GM19240 (cell line): Measurements from ENCODE around the gene NKX1-1.

Source experiments
- DNase-seq: peaks from one replicate; pipeline ENCODE4 v3.0.0; 2011; ENCODE audit warnings: low spot score; ENCODE audit not compliant: insufficient read length

Gene NKX1-1

GRCh38 chr4:1417522-1418390, 11.5 kb upstream of the NKX1-1 start:
- DNase-seq: peak; percentile 0

- DNase-seq: no peak
Measured at GRCh38 chr4:1416948-1417260, 10.7 kb upstream of the NKX1-1 start.

GRCh38 chr4:1416051-1416947, 10.1 kb upstream of the NKX1-1 start:
- no peak for DNase-seq

- no peak for DNase-seq
Measured at GRCh38 chr4:1415681-1415981, 9.4 kb upstream of the NKX1-1 start.

- no peak for DNase-seq
Measured at GRCh38 chr4:1414831-1415680, 8.8 kb upstream of the NKX1-1 start.

- no peak for DNase-seq
Measured at GRCh38 chr4:1413687-1414479, 7.6 kb upstream of the NKX1-1 start.

- DNase-seq: no peak
Measured at GRCh38 chr4:1413204-1413663, 7.0 kb upstream of the NKX1-1 start.

GRCh38 chr4:1412376-1413203, 6.3 kb upstream of the NKX1-1 start:
- no peak for DNase-seq

- no peak for DNase-seq
Measured at GRCh38 chr4:1411436-1412375, 5.5 kb upstream of the NKX1-1 start.

- no peak for DNase-seq
Measured at GRCh38 chr4:1410491-1411325, 4.5 kb upstream of the NKX1-1 start.

GRCh38 chr4:1409491-1410425, 3.5 kb upstream of the NKX1-1 start:
- no peak for DNase-seq

- DNase-seq: no peak
Measured at GRCh38 chr4:1409079-1409478, 2.8 kb upstream of the NKX1-1 start.

- DNase-seq: no peak
Measured at GRCh38 chr4:1408418-1408817, 2.2 kb upstream of the NKX1-1 start.

- DNase-seq: no peak
Measured at GRCh38 chr4:1407657-1408333, 1.6 kb upstream of the NKX1-1 start.

GRCh38 chr4:1406981-1407656, 877 bp upstream of the NKX1-1 start:
- no peak for DNase-seq
